Psoas muscle (tissue), 8 donors: ENCODE data around the gene NKX1-2. TPM values are rescaled to one million over a fixed set of nuclear protein-coding genes. Genes with fewer than 3 reads are reported as not detected.

Experiments used
- ATAC-seq, 4 donors: fragments of 200-7000 bp; cut with Tn5 transposase; one replicate each; pipeline ENCODE4 v1.9.1; 2020; ENCODE audit warnings: moderate library complexity in 3 of 4, mild to moderate bottlenecking in 2 of 4
- DNase-seq, 2 donors: peaks; one replicate each; pipeline ENCODE4 v3.0.0-alpha.2; 2020
- H3K27ac ChIP-seq: fragments of 200-600 bp; one replicate; pipeline ENCODE4 v1.8.0; 2022
- H3K27me3 ChIP-seq, 3 donors: fragments of 200-600 bp in 1 of 3; one replicate each; pipeline versions ENCODE4 v1.6.1 to v1.8.0; 2013 to 2022; ENCODE audit warnings: low read length in 2 of 3, mild to moderate bottlenecking in 2 of 3, moderate library complexity in 1 of 3; ENCODE audit not compliant: insufficient read depth in 3 of 3
- H3K36me3 ChIP-seq, 2 donors: fragments of 200-600 bp in 1 of 2; one replicate each; pipeline versions ENCODE4 v1.6.1 to v1.8.0; 2013 to 2022; ENCODE audit warnings: low read depth in 1 of 2, mild to moderate bottlenecking in 1 of 2, moderate library complexity in 1 of 2; ENCODE audit not compliant: insufficient read depth in 1 of 2
- H3K4me1 ChIP-seq: fragments of 200-600 bp; one replicate; pipeline ENCODE4 v1.8.0; 2022
- H3K4me3 ChIP-seq: fragments of 200-600 bp; one replicate; pipeline ENCODE4 v1.8.0; 2022; ENCODE audit warnings: mild to moderate bottlenecking
- H3K9me3 ChIP-seq: fragments of 200-600 bp; one replicate; pipeline ENCODE4 v1.8.0; 2022
- CTCF ChIP-seq: fragments of 200-600 bp; IDR thresholded peaks from one replicate; pipeline ENCODE4 v1.8.0; 2022; ENCODE audit warnings: antibody characterized with exemption
- WGBS, 3 donors: extraction: QIAGEN DNeasy Blood & Tissue Kit; methylation state at CpG; one replicate each; pipeline versions ENCODE4 v1.1.6 to v1.1.7; 2013; 5-methylcytosine and 5-hydroxymethylcytosine counted together
- intact Hi-C, 2 donors: fragments of 100-400 bp; cut with DNase I; formaldehyde crosslinking; loops; one replicate each; pipeline versions ENCODE4 v1.11.0 to v1.14.2; 2022
- polyA plus RNA-seq, 3 donors: library from polyadenylated mRNA; stranded (reverse); fragments of 200-250 nt; gene quantifications; one replicate each; pipeline ENCODE4 v1.2.3, GENCODE V29; 2013
- total RNA-seq, 4 donors: library from RNA; stranded (reverse); fragmentation: NEBNext Ultra II Directional in 2 of 4; extraction: Animal tissue kit (Norgen Biotek cat#: 25700) in 2 of 4; gene quantifications; one replicate each; pipeline versions ENCODE4 v1.2.1 to v1.2.4, GENCODE V29; 2021 to 2023
- donor health status: healthy with polysubstance abuse.
- donor health status: DM: no; HTN: no; CAD: no; lungs with moderate emphysema.
- donor health status: Bipolar disorder and iron deficiency.
- donor health status: healthy.
- donor health status: DM: yes; HTN: yes; CAD: no.
- donor health status: DM: no; HTN: no; CAD: no.
- donor health status: DM: no; HTN: no; CAD: no.
- donor health status: DM: yes; HTN: yes; CAD: no.

Gene NKX1-2
- total and polyA plus RNA-seq, 7 donors, result not detected

- Histone ChIP-seq H3K27me3 (no peaks in the 10 kb centered on the region), H3K27ac (no peak overlapping the region), H3K9me3 (peaks cover 6% of the 10 kb centered on the region), H3K4me1 (no peaks in the 10 kb centered on the region), H3K36me3 (peaks cover 0 to 4% of the 10 kb centered on the region in 2 donors), H3K4me3 (no peak overlapping the region)
- no peak for TF ChIP-seq CTCF
- 91 to 95% (median 94%) methylated on average over 17 of the region's 17 CpGs for WGBS, 3 donors
- intact Hi-C loops, result no loop called here
- DNase-seq (peak in 1 of 2 donors; percentile 43), ATAC-seq (no peak)
These were observed 34.2 kb upstream of the NKX1-2 start for GRCh38 chr10:124484031-124484430.

- no peak for TF ChIP-seq CTCF
- H3K36me3 ChIP-seq, result no peaks in the 10 kb centered on the region
- peak in 1 of 2 donors; percentile 31 for DNase-seq
- H3K9me3 ChIP-seq, result peaks cover 6% of the 10 kb centered on the region
- H3K27ac ChIP-seq, result no peak overlapping the region
- no peak for ATAC-seq
- no peaks in the 10 kb centered on the region for H3K27me3 ChIP-seq
- WGBS, 3 donors, result 81 to 90% (median 81%) methylated on average over 12 of the region's 12 CpGs
- H3K4me3 ChIP-seq, result no peak overlapping the region
- H3K4me1 ChIP-seq, result no peaks in the 10 kb centered on the region
- intact Hi-C loops, result no loop called here
These were observed 33.0 kb upstream of the NKX1-2 start for GRCh38 chr10:124482876-124483275.

- WGBS, 3 donors, result 71 to 79% (median 77%) methylated on average over 10 of the region's 10 CpGs
- Histone ChIP-seq H3K4me3 (no peak overlapping the region), H3K27me3 (no peaks in the 10 kb centered on the region), H3K27ac (no peak overlapping the region), H3K36me3 (no peaks in the 10 kb centered on the region), H3K4me1 (no peaks in the 10 kb centered on the region), H3K9me3 (peaks cover 5% of the 10 kb centered on the region)
- DNase-seq (peak in 1 of 2 donors; percentile 33), ATAC-seq (no peak)
- intact Hi-C loops, result no loop called here
- no peak for TF ChIP-seq CTCF
These were observed 32.5 kb upstream of the NKX1-2 start for GRCh38 chr10:124482236-124482800.

GRCh38 chr10:124481717-124482116 lies 31.9 kb upstream of the NKX1-2 start:
- no peaks in the 10 kb centered on the region for H3K4me1 ChIP-seq
- no peaks in the 10 kb centered on the region for H3K36me3 ChIP-seq
- no peak overlapping the region for H3K27ac ChIP-seq
- whole genome bisulfite sequencing, 3 donors, result 87 to 89% (median 88%) methylated on average over 6 of the region's 6 CpGs
- no peak overlapping the region for H3K4me3 ChIP-seq
- H3K27me3 ChIP-seq, result no peaks in the 10 kb centered on the region
- TF ChIP-seq CTCF, result no peak
- DNase-seq (no peak), ATAC-seq (no peak)
- H3K9me3 ChIP-seq, result no peaks in the 10 kb centered on the region
- intact Hi-C loops, result no loop called here

- intact Hi-C loops, result no loop called here
- Histone ChIP-seq H3K9me3 (no peaks in the 10 kb centered on the region), H3K36me3 (no peaks in the 10 kb centered on the region), H3K4me3 (no peak overlapping the region), H3K27me3 (no peaks in the 10 kb centered on the region), H3K27ac (no peak overlapping the region), H3K4me1 (no peaks in the 10 kb centered on the region)
- TF ChIP-seq CTCF, result no peak
- DNase-seq, result no peak
- no peak for ATAC-seq
- 80 to 82% (median 81%) methylated on average over 5 of the region's 5 CpGs for WGBS, 3 donors
These were observed 31.0 kb upstream of the NKX1-2 start for GRCh38 chr10:124480860-124481259.
